HFF-Myc (cell line): ENCODE measurements around the gene KRTAP5-5.
"Not testable (repeated sequence)": the region's sequence is repeated elsewhere in the genome, so short reads cannot be mapped to it uniquely, and the experiment has no call there.

ENCODE experiments used
- DNase-seq: peaks from one replicate; pipeline ENCODE4 v3.0.0-alpha.2; 2011; ENCODE audit warnings: low read depth; ENCODE audit errors: extremely low read depth
- H3K4me3 ChIP-seq: replicated peaks from 2 replicates; pipeline ENCODE4 v1.5.1; 2011; ENCODE audit warnings: low read depth, mild to moderate bottlenecking, control low read depth, low read length
- CTCF ChIP-seq: IDR thresholded peaks from 2 replicates; pipeline ENCODE4 v1.5.1; 2012; ENCODE audit warnings: mild to moderate bottlenecking, low read depth, low read length, control low read depth; ENCODE audit errors: missing control alignments

KRTAP5-5 gene

DNA sequence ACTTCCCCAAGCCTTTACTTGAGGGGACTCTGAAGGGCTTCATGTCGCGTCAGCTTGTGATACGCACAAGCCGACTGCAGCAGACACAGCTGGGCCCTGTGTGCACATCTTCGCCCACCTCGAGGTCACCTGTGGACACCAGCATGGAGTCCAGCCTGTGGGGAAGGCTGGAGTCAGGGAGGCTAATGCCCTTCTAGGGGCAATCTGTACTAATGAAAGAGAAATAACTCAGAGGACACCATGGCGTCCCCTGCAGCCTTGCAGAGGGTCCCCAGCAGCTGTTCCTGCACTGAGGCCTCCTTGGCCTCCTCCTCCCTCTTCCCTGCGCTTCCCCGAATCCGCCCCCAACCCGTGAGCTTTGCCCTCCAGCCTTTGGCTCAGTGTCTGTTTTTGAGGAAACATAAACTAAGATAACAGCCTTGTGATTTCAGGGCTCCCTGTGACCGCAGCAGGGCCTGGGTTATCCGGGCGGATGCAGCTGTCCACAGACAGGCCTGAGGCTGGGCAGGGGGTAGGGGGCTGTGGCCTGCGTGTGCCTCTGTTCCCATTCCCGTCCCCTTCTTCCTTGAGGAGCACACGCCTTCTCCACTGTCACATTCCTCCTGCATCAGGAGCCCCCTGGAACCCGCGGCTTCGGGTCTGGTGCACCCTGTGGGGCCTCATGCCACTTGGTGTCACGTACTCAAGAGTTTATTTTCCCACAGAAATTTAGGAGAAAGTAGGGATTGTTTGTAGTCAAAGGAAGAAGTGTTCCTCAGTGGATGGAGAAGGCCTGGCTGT, 25.0 kb downstream of the KRTAP5-5 start:
- no peak overlapping the region for H3K4me3 ChIP-seq
- TF ChIP-seq CTCF: no peak
- DNase-seq: no peak

- no peak for DNase-seq
- no peak for TF ChIP-seq CTCF
- no peak overlapping the region for H3K4me3 ChIP-seq
These were observed 25.8 kb downstream of the KRTAP5-5 start for GRCh38 chr11:1655168-1656060.

- no peak overlapping the region for H3K4me3 ChIP-seq
- TF ChIP-seq CTCF: no peak
- DNase-seq: no peak
These were observed 26.5 kb downstream of the KRTAP5-5 start for GRCh38 chr11:1656061-1656441.

- no peak overlapping the region for H3K4me3 ChIP-seq
- DNase-seq: no peak
- TF ChIP-seq CTCF: no peak
These were observed 27.1 kb downstream of the KRTAP5-5 start for GRCh38 chr11:1656670-1657069.

DNA sequence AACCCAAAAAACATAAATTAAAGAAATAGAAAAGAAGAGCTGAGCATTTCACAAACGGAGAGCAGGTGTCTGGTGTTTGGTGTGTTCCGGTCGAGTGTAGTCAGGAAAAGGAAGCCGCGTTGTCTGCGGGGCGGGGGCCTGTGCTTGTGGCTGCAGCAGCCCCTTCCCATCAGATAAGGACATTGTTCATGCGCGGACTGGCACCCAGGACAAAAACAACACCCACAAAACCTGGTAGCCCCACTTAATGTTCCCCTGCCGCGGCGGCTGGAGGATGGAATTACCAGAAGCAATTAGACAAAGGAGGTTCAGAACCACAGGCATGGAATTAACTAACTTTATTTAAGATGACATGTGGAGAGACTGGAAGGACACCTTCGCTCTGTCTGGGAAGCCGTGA, 29.9 kb downstream of the KRTAP5-5 start:
- H3K4me3 ChIP-seq: no peak overlapping the region
- no peak for TF ChIP-seq CTCF
- no peak for DNase-seq

- DNase-seq: no peak
These were observed 30.7 kb downstream of the KRTAP5-5 start for GRCh38 chr11:1660111-1660867.

GRCh38 chr11:1661454-1662269, 32.1 kb downstream of the KRTAP5-5 start:
- DNase-seq, H3K4me3 ChIP-seq: not testable (repeated sequence)

More at GRCh38 chr11:1660111-1660867, 30.7 kb downstream of the KRTAP5-5 start:
- no peak overlapping the region for H3K4me3 ChIP-seq
- TF ChIP-seq CTCF: no peak

- H3K4me3 ChIP-seq, DNase-seq: not testable (repeated sequence)
These were observed 33.2 kb downstream of the KRTAP5-5 start for GRCh38 chr11:1662699-1663283.
